KBM-7 (cell line): ENCODE measurements around the gene MTF1.
"Not testable (repeated sequence)": the region's sequence is repeated elsewhere in the genome, so short reads cannot be mapped to it uniquely, and the experiment has no call there.

Source experiments
- DNase-seq: peaks from one replicate; pipeline ENCODE4 v3.0.0-alpha.2; 2015
- in situ Hi-C: fragments of 300-500 bp; cut with MboI; formaldehyde crosslinking; loops from 2 replicates; pipeline ENCODE4 v1.14.3; 2020; ENCODE audit warnings: low sequenced_read_pairs, low pct_unique_long_range_greater_than_20kb, mixed read lengths

The MTF1 gene

GRCh38 chr1:37807220-37807554, 52.2 kb downstream of the MTF1 start:
- DNase-seq = no peak
- in situ Hi-C loops = no loop called here

GRCh38 chr1:37802439-37802838, 57.0 kb downstream of the MTF1 start:
- in situ Hi-C loops = no loop called here
- DNase-seq = no peak

DNA sequence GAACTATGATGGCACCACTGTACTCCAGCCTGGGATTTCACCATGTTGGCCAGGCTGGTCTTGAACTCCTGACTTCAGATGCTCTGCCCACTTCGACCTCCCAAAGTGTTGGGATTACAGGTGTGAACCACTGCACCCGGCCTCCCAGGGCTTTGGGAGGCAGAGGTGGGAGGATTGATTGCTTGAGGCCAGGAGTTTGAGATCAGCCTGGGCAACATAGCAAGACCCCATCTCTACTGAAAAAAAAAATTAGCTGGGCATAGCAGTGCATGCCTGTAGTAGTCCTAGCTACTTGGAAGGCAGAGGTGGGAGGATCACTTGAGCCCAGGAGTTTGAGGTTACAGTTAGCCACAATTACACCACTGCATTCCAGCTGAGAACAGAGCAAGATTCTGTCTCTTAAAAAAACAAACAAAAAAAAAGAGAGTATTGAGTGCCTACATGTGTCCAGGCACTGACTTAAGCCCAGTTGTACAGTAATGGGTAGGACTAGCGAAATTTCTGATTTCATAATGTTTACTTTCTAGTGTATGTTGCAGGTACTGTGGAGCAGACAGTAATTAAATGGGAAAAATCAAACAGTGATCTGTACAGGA, 61.5 kb downstream of the MTF1 start:
- in situ Hi-C loops = no loop called here

DNA sequence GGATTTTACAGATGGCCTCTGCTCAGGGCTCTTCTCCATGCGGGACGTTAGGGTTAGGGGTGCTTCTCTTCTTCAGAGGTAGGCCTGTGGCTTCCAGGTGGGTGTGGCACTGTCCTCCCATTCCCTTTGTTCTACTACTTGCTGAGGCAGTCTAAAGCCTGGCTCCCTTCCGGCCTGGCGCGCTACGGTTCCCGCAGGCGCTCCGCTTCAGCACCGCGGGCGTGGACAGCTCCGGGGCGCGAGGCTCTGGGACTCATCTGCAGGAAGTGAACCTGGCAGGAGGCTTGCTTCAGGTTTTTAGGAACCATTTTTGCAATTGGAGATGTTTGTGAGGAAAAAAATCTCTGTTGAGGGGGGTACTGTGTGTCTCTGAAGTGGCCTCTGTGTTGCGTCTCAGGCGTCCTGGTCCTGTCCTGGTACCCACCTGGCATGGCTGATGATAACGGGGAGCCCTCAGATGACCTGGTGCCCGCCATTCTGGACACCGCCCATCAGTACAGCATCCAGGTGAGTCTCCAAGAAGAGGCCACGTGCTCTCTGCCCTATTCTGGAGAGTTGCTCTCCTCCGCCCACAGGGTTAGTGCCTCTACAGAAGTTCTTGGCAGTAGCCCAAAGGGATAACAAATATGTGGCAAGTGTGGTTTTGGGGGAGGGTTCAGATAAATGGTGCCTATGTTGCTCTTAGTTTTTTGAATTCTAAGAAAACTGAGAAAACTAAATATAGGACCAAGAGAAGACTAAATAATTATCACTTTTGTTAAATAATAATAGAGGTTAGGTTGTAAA, 63.9 kb downstream of the MTF1 start:
- in situ Hi-C loops = no loop called here
- peak; percentile 86 for DNase-seq

More for the DNA sequence above, 61.5 kb downstream of the MTF1 start:
- DNase-seq = no peak

GRCh38 chr1:37794372-37795339, 64.7 kb downstream of the MTF1 start:
- in situ Hi-C loops = no loop called here
- peak; percentile 29 for DNase-seq

GRCh38 chr1:37793773-37794371, 65.5 kb downstream of the MTF1 start, which contains the start of gene MANEAL:
MANEAL (plus strand) TSS chr1:37793847; CDS start chr1:37794183, 336 bp downstream.
- in situ Hi-C loops = no loop called here
- peak; percentile 64 for DNase-seq

DNA sequence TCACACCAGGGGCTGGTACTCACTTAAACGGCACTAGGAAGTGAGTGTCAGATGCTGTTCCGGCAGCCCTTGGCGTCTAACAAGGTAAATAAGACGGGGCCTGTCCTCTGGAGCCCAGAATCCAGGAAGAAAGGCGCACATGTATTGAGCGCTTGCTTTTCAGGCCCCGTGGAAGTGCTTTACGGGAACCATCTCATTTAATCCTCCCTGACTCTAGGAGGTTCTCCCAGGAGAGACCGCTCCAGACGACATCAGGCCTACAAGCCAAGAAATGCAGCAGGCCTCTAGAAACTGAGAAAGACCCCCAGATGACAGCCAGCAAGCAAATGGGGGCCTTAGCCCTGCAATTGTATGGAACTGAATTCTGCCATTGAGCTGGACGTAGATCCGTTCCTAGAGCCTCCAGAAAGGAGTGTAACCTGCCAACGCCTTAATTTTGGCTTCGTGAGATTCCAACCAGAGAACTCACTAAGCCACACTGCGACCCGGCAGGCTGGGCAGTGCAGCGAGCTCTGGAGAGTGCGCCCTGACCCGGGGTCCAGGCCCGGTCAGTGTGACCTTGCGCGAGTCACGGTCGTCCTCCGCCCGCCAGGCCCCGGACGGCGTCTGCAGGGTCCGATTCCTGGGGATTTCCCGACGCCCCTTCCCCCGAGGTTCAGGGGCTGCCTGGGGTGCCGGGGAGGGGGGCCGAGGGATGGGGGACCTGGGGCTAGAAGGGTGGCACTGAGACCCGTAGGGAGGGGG, 66.3 kb downstream of the MTF1 start:
- in situ Hi-C loops = no loop called here
- no peak for DNase-seq

DNA sequence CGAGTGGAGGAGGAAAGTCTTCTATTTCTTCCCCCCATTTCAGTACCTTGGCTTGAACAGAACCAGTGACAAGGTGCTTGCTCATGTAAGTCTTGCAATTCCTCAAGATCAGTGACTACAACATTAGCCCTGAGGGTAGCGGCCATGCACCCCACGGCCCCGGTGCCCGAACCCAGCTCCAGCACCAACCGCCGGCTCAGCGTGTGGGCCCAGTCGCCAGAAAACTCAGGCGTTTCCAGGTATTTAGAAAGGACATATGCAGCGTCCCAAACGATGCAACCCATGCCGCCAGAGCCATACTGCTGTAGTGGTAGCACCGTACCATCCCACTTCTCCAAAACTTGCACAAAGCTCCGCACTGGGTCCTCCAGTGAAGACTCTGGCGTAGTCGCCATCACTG, 76.9 kb downstream of the MTF1 start:
- in situ Hi-C loops = no loop called here
- no peak for DNase-seq

- in situ Hi-C loops = no loop called here
- DNase-seq = no peak
Measured at GRCh38 chr1:37778654-37779053, 80.7 kb downstream of the MTF1 start.

- in situ Hi-C loops = no loop called here
- DNase-seq = no peak
Measured at GRCh38 chr1:37776946-37777516, 82.4 kb downstream of the MTF1 start.

GRCh38 chr1:37771440-37771839, 88.0 kb downstream of the MTF1 start:
- DNase-seq, in situ Hi-C loops: not testable (repeated sequence)

DNA sequence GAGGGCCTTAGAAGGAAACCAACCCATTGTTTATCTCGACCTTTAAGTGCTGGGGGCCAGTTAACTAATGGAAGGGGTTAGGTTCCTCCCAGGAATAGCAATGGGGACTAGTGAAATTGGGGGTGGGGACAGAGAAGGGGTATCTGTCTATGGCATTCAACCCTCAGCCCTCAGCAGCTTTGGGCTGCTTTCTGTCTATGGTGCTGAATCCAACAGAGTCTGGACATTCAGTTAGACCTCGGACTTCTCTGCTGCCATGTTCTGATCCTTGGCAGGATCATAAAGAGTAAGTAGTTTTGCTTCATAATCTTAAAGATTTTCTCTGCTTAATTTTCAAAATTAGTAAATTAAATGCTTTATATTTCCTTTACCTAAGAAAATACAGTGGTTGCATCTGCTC, 91.9 kb downstream of the MTF1 start:
- in situ Hi-C loops = no loop called here
- DNase-seq = no peak

GRCh38 chr1:37765916-37766664, 93.3 kb downstream of the MTF1 start:
- DNase-seq = no peak
- in situ Hi-C loops = no loop called here

DNA sequence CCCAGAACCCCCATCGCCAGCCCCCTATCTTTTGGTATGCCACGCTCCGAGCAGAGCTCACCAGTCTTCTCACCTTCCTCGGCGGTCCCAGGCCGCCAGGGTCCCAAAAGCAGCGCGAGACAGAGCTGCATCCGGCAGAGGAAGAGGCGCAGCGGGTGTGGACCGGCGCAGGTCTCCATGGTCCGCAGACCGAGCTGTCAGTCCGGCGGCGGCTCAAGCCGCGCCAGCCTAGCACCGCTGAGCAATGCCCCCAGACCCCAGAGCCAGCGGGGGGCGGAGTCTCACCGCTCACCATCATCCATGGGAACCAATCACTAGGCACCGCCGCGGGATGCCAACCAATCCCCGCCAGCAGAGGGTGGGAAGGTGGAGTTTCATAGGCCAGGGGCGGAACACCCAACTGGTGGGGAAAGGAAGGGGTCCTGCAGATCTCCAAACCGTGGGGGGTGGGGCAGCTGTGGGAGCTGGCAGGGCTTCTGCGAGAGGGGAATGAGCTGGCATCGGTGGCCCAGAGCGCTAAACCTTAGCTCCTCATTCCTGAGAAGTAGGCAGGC, 94.4 kb downstream of the MTF1 start, which contains the start of gene EPHA10:
Gene EPHA10, minus strand, starts transcription at position 233 of the 554 bp plus-strand sequence. Its CDS starts 54 bp downstream, at position 179.
- no peak for DNase-seq
- in situ Hi-C loops = no loop called here

- DNase-seq = peak; percentile 53
Measured at GRCh38 chr1:37764414-37764825, 95.0 kb downstream of the MTF1 start.

GRCh38 chr1:37763791-37764413, 95.5 kb downstream of the MTF1 start:
- in situ Hi-C loops = no loop called here
- no peak for DNase-seq

More at GRCh38 chr1:37764414-37764825, 95.0 kb downstream of the MTF1 start:
- in situ Hi-C loops = no loop called here

DNA sequence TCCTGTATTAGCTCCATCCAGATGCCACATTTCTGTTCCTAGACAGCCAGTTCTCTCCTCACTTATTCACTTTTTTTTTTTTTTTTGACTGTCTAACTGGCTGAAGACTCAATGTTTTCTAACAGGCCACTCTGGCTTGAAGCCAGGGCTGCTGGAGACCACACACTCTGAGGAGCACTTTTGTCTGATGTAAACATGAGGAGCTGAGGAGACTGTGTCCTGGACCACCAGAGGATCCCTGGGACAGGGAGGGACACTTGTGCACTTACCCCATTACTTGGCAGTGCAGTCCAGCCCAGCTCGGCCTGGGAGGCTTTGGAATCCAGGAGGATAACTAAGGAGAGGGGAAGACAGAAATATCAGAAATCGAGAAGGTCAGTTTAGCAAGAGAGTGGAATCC, 96.9 kb downstream of the MTF1 start:
- in situ Hi-C loops = no loop called here

More for the DNA sequence above, 96.9 kb downstream of the MTF1 start:
- DNase-seq = no peak
